ENCODE measurements around the gene KCNK10. TPM values are rescaled to one million over a fixed set of nuclear protein-coding genes. Genes with fewer than 3 reads are reported as not detected.

The KCNK10 gene
- total and polyA plus RNA-seq, 10 of the 15 experiments (the other 5 are each of a cell fraction or from before 2014, with no cell fraction given): 0.01 to 0.06 (median 0.02) TPM; not detected in 7

DNA sequence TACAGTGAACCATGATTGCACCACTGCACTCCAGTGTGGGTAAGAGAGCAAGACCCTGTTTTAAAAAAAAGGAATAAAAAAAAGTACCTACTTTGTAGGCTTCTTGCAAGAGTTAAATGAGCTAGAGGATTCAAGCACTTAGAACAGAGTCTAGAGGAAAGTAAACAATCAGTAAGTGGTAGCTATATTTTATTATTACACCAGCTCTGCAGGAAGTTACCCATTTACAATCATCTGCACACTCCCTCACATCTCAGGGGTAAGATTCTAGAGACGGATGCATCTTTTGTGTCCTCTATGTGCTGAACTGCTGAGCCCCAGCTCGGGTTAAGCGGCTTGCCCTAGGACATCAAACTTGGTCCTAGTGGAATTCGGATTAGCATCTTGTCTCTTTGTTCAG, 67.3 kb downstream of the KCNK10 start:
- ChIA-PET SMC1A (ENCODE audit: uncharacterized antibody, unreplicated experiment) (no interaction called here), POLR2A (no interaction called here)
- TF ChIP-seq YBX1 (IDR thresholded peaks at IDR 0.05) (no peak), FOXK2 (IDR thresholded peaks at IDR 0.05) (no peak), BACH1 (IDR thresholded peaks at IDR 0.05; ENCODE audit: borderline replicate concordance) (no peak), ZBTB11 (CRISPR knock-in tag; IDR thresholded peaks at IDR 0.05) (no peak), CREM (IDR thresholded peaks at IDR 0.05; ENCODE audit: low read depth) (no peak), E4F1 (IDR thresholded peaks at IDR 0.05; ENCODE audit: borderline replicate concordance, partially characterized antibody) (no peak), EGR1 (IDR thresholded peaks at IDR 0.05; ENCODE audit: borderline replicate concordance in 1 of 2, low read depth in 2 of 2, low read length in 2 of 2) (no peak), SIX5 (IDR thresholded peaks at IDR 0.05; ENCODE audit: low read depth, low read length, severe bottlenecking) (no peak), MYB (IDR thresholded peaks at IDR 0.05; ENCODE audit: borderline replicate concordance, low read depth, low read length) (no peak), PRDM15 (CRISPR knock-in tag; IDR thresholded peaks at IDR 0.05) (no peak), EP300 (IDR thresholded peaks at IDR 0.05; ENCODE audit: borderline replicate concordance in 1 of 2, control insufficient read depth in 1 of 2, low read depth in 2 of 2, low read length in 2 of 2) (no peak)
- TF ChIP-seq, protein P1, sequence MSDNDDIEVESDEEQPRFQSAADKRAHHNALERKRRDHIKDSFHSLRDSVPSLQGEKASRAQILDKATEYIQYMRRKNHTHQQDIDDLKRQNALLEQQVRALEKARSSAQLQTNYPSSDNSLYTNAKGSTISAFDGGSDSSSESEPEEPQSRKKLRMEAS (IDR thresholded peaks at IDR 0.05; ENCODE audit: low read depth, low read length): no peak
- TF ChIP-seq, protein P2, sequence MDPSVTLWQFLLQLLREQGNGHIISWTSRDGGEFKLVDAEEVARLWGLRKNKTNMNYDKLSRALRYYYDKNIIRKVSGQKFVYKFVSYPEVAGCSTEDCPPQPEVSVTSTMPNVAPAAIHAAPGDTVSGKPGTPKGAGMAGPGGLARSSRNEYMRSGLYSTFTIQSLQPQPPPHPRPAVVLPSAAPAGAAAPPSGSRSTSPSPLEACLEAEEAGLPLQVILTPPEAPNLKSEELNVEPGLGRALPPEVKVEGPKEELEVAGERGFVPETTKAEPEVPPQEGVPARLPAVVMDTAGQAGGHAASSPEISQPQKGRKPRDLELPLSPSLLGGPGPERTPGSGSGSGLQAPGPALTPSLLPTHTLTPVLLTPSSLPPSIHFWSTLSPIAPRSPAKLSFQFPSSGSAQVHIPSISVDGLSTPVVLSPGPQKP (IDR thresholded peaks at IDR 0.05; ENCODE audit: low read depth, low read length): no peak

More for the DNA sequence above, 67.3 kb downstream of the KCNK10 start:
- RAD21 ChIA-PET (ENCODE audit: unreplicated experiment): no interaction called here
- no peaks in the 10 kb centered on the region for H4K20me1 ChIP-seq (ENCODE audit: control insufficient read depth, insufficient read depth)
- CTCF ChIA-PET: no interaction called here
- WGBS (ENCODE audit: insufficient coverage, insufficient replicate concordance, low lambda C conversion rate, missing lambda C conversion rate): 32% methylated on average over 4 of the region's 4 CpGs
- H3K36me3 ChIP-seq (ENCODE audit: control insufficient read depth in 2 of 2, insufficient read depth in 2 of 2, low read length in 1 of 2): no peaks in the 10 kb centered on the region
- in situ Hi-C loops (cut with MboI) (no loop called here), intact Hi-C loops (cut with micrococcal nuclease; ENCODE audit: unreplicated experiment) (no loop called here)
- H3K79me2 ChIP-seq (ENCODE audit: control insufficient read depth, insufficient read depth, low read length): no peaks in the 10 kb centered on the region
- no TSS peak for BruUV-seq (replicated peaks)
- no peaks in the 10 kb centered on the region; a peak in 1 of 4 replicates for H3K27me3 ChIP-seq (replicated peaks in 1 of 2; ENCODE audit: control insufficient read depth in 2 of 2, insufficient read depth in 2 of 2, low read length in 1 of 2)
- no peak for ATAC-seq
- no peak overlapping the region for H3K27ac ChIP-seq (ENCODE audit: control insufficient read depth, insufficient read depth)
- DNase-seq (ENCODE audit: low read depth, low spot score): no peak
- no peak for FAIRE-seq
- H3K9me3 ChIP-seq (replicated peaks; ENCODE audit: control insufficient read depth, insufficient read depth, low read length): no peaks in the 10 kb centered on the region
- no peaks in the 10 kb centered on the region for H3K4me1 ChIP-seq (ENCODE audit: control insufficient read depth, insufficient read depth, low read length)
- no peak overlapping the region for H3K9ac ChIP-seq (ENCODE audit: control insufficient read depth, insufficient read depth, low read length)
- H2AFZ ChIP-seq (ENCODE audit: control insufficient read depth, low read depth, low read length): no peak overlapping the region
- no peak overlapping the region for H3K4me3 ChIP-seq
- H3K4me2 ChIP-seq (ENCODE audit: control insufficient read depth, insufficient read depth): no peak overlapping the region
